CD4-positive, CD25-positive, alpha-beta regulatory T cell (primary cell): ENCODE data around the gene JADE2. TPM values are rescaled to one million over a fixed set of nuclear protein-coding genes. Genes with fewer than 3 reads are reported as not detected.
A peak's percentile ranks its signal among the peaks of the same experiment; 100 is the strongest.

Experiments used
- ATAC-seq, 2 donors: fragments of 150-1000 bp; cut with Tn5 transposase; one replicate each; pipeline ENCODE4 v1.10.0; 2021; ENCODE audit warnings: low read depth in 2 of 2, moderate number of reproducible peaks in 2 of 2, moderate library complexity in 1 of 2
- DNase-seq, 3 donors: peaks; one replicate each; pipeline versions ENCODE4 v3.0.0 to v3.0.0-alpha.2; 2012 to 2022; ENCODE audit warnings: mixed read lengths in 1 of 3
- H3K27ac ChIP-seq: one replicate; pipeline ENCODE4 v1.7.0; 2013; ENCODE audit warnings: mild to moderate bottlenecking, low read length; ENCODE audit not compliant: insufficient read depth, poor library complexity, severe bottlenecking
- H3K27me3 ChIP-seq: one replicate; pipeline ENCODE4 v1.7.0; 2013; ENCODE audit warnings: low read length; ENCODE audit not compliant: control insufficient read depth, insufficient read depth
- H3K36me3 ChIP-seq: one replicate; pipeline ENCODE4 v1.7.0; 2013; ENCODE audit warnings: mild to moderate bottlenecking, low read length, moderate library complexity; ENCODE audit not compliant: control insufficient read depth, insufficient read depth
- H3K4me1 ChIP-seq: 2 replicates; pipeline ENCODE4 v1.7.0; 2013; ENCODE audit warnings: mild to moderate bottlenecking, low read length; ENCODE audit not compliant: insufficient read depth, control insufficient read depth, poor library complexity, severe bottlenecking
- H3K4me3 ChIP-seq: one replicate; pipeline ENCODE4 v1.7.0; 2013; ENCODE audit warnings: low read depth, mild to moderate bottlenecking, low read length, moderate library complexity
- H3K9me3 ChIP-seq, 2 experiments: 1 replicate in 1 of 2; 2 replicates in 1 of 2; pipeline ENCODE4 v1.7.0; 2013; ENCODE audit warnings: low read length in 2 of 2, mild to moderate bottlenecking in 1 of 2, moderate library complexity in 1 of 2; ENCODE audit not compliant: control insufficient read depth in 2 of 2
- H3K27ac Mint-ChIP-seq, 3 donors: one replicate each; pipeline ENCODE4 v1.8.0; 2020 to 2022; ENCODE audit warnings: mild to moderate bottlenecking in 3 of 3, mixed read lengths in 3 of 3, moderate library complexity in 2 of 3
- H3K27me3 Mint-ChIP-seq: one replicate; pipeline ENCODE4 v1.8.0; 2022; ENCODE audit warnings: mild to moderate bottlenecking, mixed read lengths
- H3K36me3 Mint-ChIP-seq: one replicate; pipeline ENCODE4 v1.8.0; 2020; ENCODE audit warnings: mixed read lengths
- H3K4me1 Mint-ChIP-seq, 4 donors: one replicate each; pipeline ENCODE4 v1.8.0; 2020 to 2022; ENCODE audit warnings: mixed read lengths in 4 of 4, mild to moderate bottlenecking in 1 of 4
- H3K4me3 Mint-ChIP-seq, 4 donors: one replicate each; pipeline ENCODE4 v1.8.0; 2020 to 2022; ENCODE audit warnings: mild to moderate bottlenecking in 4 of 4, mixed read lengths in 4 of 4, moderate library complexity in 3 of 4
- H3K9me3 Mint-ChIP-seq, 7 donors: one replicate each; pipeline ENCODE4 v1.8.0; 2020 to 2022; ENCODE audit warnings: mixed read lengths in 7 of 7, mild to moderate bottlenecking in 3 of 7, moderate library complexity in 2 of 7
- polyA plus RNA-seq, 4 donors: library from polyadenylated mRNA; unstranded; fragments of 300-500 nt; fragmentation: Illumina TruSeq; gene quantifications; one replicate each; pipeline ENCODE4 v1.2.3, GENCODE V29; 2021
- total RNA-seq: library from RNA; stranded (reverse); gene quantifications from one replicate; pipeline ENCODE4 v1.2.3, GENCODE V29; 2022

JADE2 gene
- total RNA-seq: 162 TPM
- 10 to 100 TPM; 19.2 to 31.7 (median 22.7) TPM for polyA plus RNA-seq

GRCh38 chr5:134524826-134525682 is at the start of gene JADE2:
TSS of gene JADE2 (plus strand) at chr5:134525670. CDS start at chr5:134535858, 10,188 bp downstream.
- no peaks in the 10 kb centered on the region for H3K36me3 Mint-ChIP-seq
- peak within 1 kb of the TSS; percentile 99 for H3K27ac ChIP-seq
- H3K4me3 Mint-ChIP-seq: peak within 1 kb of the TSS; percentile 94 to 100 (median 99)
- peaks cover 16% of the 10 kb centered on the region for H3K27me3 Mint-ChIP-seq
- H3K4me3 ChIP-seq: peak within 1 kb of the TSS; percentile 76
- peaks cover 35% of the 10 kb centered on the region for H3K4me1 ChIP-seq
- ATAC-seq: peak; percentile 66 to 67
- H3K9me3 Mint-ChIP-seq: peaks cover 0 to 2% (median 0%) of the 10 kb centered on the region in 7 donors
- H3K9me3 ChIP-seq: no peaks in the 10 kb centered on the region
- peak; percentile 80 to 91 (median 86) for DNase-seq
- no peaks in the 10 kb centered on the region for H3K27me3 ChIP-seq
- peak within 1 kb of the TSS; percentile 100 for H3K27ac Mint-ChIP-seq
- H3K4me1 Mint-ChIP-seq: peaks cover 17 to 38% (median 32%) of the 10 kb centered on the region in 4 donors
- H3K36me3 ChIP-seq: peaks cover 3% of the 10 kb centered on the region

- no peaks in the 10 kb centered on the region for H3K36me3 ChIP-seq
- no peak overlapping the region for H3K27ac Mint-ChIP-seq
These were observed 47.8 kb upstream of the JADE2 start for GRCh38 chr5:134477462-134478245.

GRCh38 chr5:134479839-134480238 is 45.6 kb upstream of the JADE2 start:
- H3K4me3 ChIP-seq: no peak overlapping the region
- H3K4me3 Mint-ChIP-seq: no peak overlapping the region
- no peak overlapping the region for H3K27ac ChIP-seq
- no peaks in the 10 kb centered on the region for H3K36me3 Mint-ChIP-seq
- peaks cover 11% of the 10 kb centered on the region for H3K27me3 Mint-ChIP-seq
- ATAC-seq (no peak), DNase-seq (no peak)
- no peak overlapping the region for H3K27ac Mint-ChIP-seq
- no peaks in the 10 kb centered on the region for H3K36me3 ChIP-seq
- no peaks in the 10 kb centered on the region for H3K9me3 Mint-ChIP-seq
- H3K9me3 ChIP-seq: no peaks in the 10 kb centered on the region
- H3K27me3 ChIP-seq: no peaks in the 10 kb centered on the region
- H3K4me1 Mint-ChIP-seq: peaks cover 0 to 2% (median 0%) of the 10 kb centered on the region in 4 donors
- no peaks in the 10 kb centered on the region for H3K4me1 ChIP-seq

More at GRCh38 chr5:134477462-134478245, 47.8 kb upstream of the JADE2 start:
- Histone ChIP-seq H3K4me3 (no peak overlapping the region), H3K27me3 (no peaks in the 10 kb centered on the region), H3K9me3 (no peaks in the 10 kb centered on the region), H3K4me1 (no peaks in the 10 kb centered on the region), H3K27ac (no peak overlapping the region)
- no peaks in the 10 kb centered on the region for H3K36me3 Mint-ChIP-seq
- H3K27me3 Mint-ChIP-seq: peaks cover 11% of the 10 kb centered on the region
- H3K4me1 Mint-ChIP-seq: peaks cover 0 to 2% (median 0%) of the 10 kb centered on the region in 4 donors
- no peak overlapping the region for H3K4me3 Mint-ChIP-seq
- no peak for ATAC-seq
- peaks cover 0 to 9% (median 2%) of the 10 kb centered on the region in 7 donors for H3K9me3 Mint-ChIP-seq
- no peak for DNase-seq

- Mint-ChIP-seq H3K4me1 (no peaks in the 10 kb centered on the region), H3K36me3 (no peaks in the 10 kb centered on the region), H3K9me3 (no peaks in the 10 kb centered on the region), H3K27ac (no peak overlapping the region), H3K27me3 (peaks cover 5% of the 10 kb centered on the region), H3K4me3 (no peak overlapping the region)
- Histone ChIP-seq H3K9me3 (no peaks in the 10 kb centered on the region), H3K27ac (no peak overlapping the region), H3K36me3 (no peaks in the 10 kb centered on the region), H3K27me3 (no peaks in the 10 kb centered on the region), H3K4me1 (no peaks in the 10 kb centered on the region), H3K4me3 (no peak overlapping the region)
- ATAC-seq: no peak
- no peak for DNase-seq
These were observed 36.1 kb upstream of the JADE2 start for GRCh38 chr5:134489227-134489944.

GRCh38 chr5:134490255-134490924 is 35.1 kb upstream of the JADE2 start:
- peaks cover 5% of the 10 kb centered on the region for H3K27me3 Mint-ChIP-seq
- Histone ChIP-seq H3K27me3 (no peaks in the 10 kb centered on the region), H3K27ac (no peak overlapping the region), H3K4me1 (no peaks in the 10 kb centered on the region), H3K9me3 (no peaks in the 10 kb centered on the region), H3K36me3 (no peaks in the 10 kb centered on the region), H3K4me3 (no peak overlapping the region)
- DNase-seq: no peak
- ATAC-seq: no peak
- H3K4me3 Mint-ChIP-seq: no peak overlapping the region
- no peaks in the 10 kb centered on the region for H3K36me3 Mint-ChIP-seq
- H3K4me1 Mint-ChIP-seq: no peaks in the 10 kb centered on the region
- no peaks in the 10 kb centered on the region for H3K9me3 Mint-ChIP-seq
- no peak overlapping the region for H3K27ac Mint-ChIP-seq

- no peak overlapping the region for H3K4me3 ChIP-seq
- H3K9me3 ChIP-seq: no peaks in the 10 kb centered on the region
- ATAC-seq (no peak), DNase-seq (no peak)
- H3K27ac Mint-ChIP-seq: no peak overlapping the region
- peaks cover 5% of the 10 kb centered on the region for H3K27me3 Mint-ChIP-seq
- H3K4me3 Mint-ChIP-seq: no peak overlapping the region
- H3K27me3 ChIP-seq: no peaks in the 10 kb centered on the region
- H3K36me3 Mint-ChIP-seq: no peaks in the 10 kb centered on the region
- no peaks in the 10 kb centered on the region for H3K36me3 ChIP-seq
- H3K27ac ChIP-seq: no peak overlapping the region
- no peaks in the 10 kb centered on the region for H3K4me1 ChIP-seq
- no peaks in the 10 kb centered on the region for H3K4me1 Mint-ChIP-seq
- no peaks in the 10 kb centered on the region for H3K9me3 Mint-ChIP-seq
These were observed 34.6 kb upstream of the JADE2 start for GRCh38 chr5:134490925-134491271.

- H3K4me3 Mint-ChIP-seq: no peak overlapping the region
- H3K9me3 Mint-ChIP-seq: no peaks in the 10 kb centered on the region
- H3K9me3 ChIP-seq: no peaks in the 10 kb centered on the region
- H3K36me3 ChIP-seq: no peaks in the 10 kb centered on the region
- no peak overlapping the region for H3K4me3 ChIP-seq
- H3K27me3 ChIP-seq: no peaks in the 10 kb centered on the region
- H3K4me1 Mint-ChIP-seq: no peaks in the 10 kb centered on the region
- H3K36me3 Mint-ChIP-seq: no peaks in the 10 kb centered on the region
- ATAC-seq: no peak
- no peak overlapping the region for H3K27ac ChIP-seq
- peaks cover 5% of the 10 kb centered on the region for H3K27me3 Mint-ChIP-seq
- no peak for DNase-seq
- H3K27ac Mint-ChIP-seq: no peak overlapping the region
- H3K4me1 ChIP-seq: no peaks in the 10 kb centered on the region
These were observed 33.5 kb upstream of the JADE2 start for GRCh38 chr5:134491841-134492442.
